Measurements from ENCODE around the gene SLC44A1. TPM values are rescaled to one million over a fixed set of nuclear protein-coding genes. Genes with fewer than 3 reads are reported as not detected.

Gene SLC44A1
- total and polyA plus RNA-seq, 2 of the 13 experiments (the other 11 are each of a cell fraction or from before 2014, with no cell fraction given) = 21.4 to 40.8 TPM

- ATAC-seq = no peak
- H4K20me1 ChIP-seq (ENCODE audit: insufficient read depth, low read length) = no peaks in the 10 kb centered on the region; the same call in 1 of the 2 replicates
- in situ Hi-C loops (cut with HindIII; ENCODE audit: extremely low pct_ligation_motif_present, low pct_unique_long_range_greater_than_20kb) = no loop called here
- no peaks in the 10 kb centered on the region for H3K27me3 ChIP-seq (ENCODE audit: control insufficient read depth in 1 of 2, insufficient read depth in 2 of 2, low read length in 2 of 2)
- no peak overlapping the region for H3K4me3 ChIP-seq (replicated peaks in 1 of 3; ENCODE audit: insufficient read depth in 1 of 3, low read depth in 2 of 3, low read length in 3 of 3)
- no peak for FAIRE-seq
- WGBS (ENCODE audit: low lambda C conversion rate) = 88% methylated on average over 2 of the region's 2 CpGs
- BruUV-seq (replicated peaks) = no TSS peak
- no peaks in the 10 kb centered on the region for H3K9me3 ChIP-seq (ENCODE audit: low read length)
- POLR2A ChIA-PET = no interaction called here
- H3K27ac ChIP-seq (ENCODE audit: extremely low read length, insufficient read depth, low read length) = no peak overlapping the region
- intact Hi-C loops (cut with micrococcal nuclease; ENCODE audit: unreplicated experiment) = no loop called here
- TF ChIP-seq MED8 (CRISPR knock-in tag; IDR thresholded peaks at IDR 0.05; ENCODE audit: insufficient replicate concordance) = no peak
- TF ChIP-seq, protein P1, sequence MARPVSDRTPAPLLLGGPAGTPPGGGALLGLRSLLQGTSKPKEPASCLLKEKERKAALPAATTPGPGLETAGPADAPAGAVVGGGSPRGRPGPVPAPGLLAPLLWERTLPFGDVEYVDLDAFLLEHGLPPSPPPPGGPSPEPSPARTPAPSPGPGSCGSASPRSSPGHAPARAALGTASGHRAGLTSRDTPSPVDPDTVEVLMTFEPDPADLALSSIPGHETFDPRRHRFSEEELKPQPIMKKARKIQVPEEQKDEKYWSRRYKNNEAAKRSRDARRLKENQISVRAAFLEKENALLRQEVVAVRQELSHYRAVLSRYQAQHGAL (CRISPR knock-in tag; IDR thresholded peaks at IDR 0.05; ENCODE audit: not compliant biosample characterization) = no peak
- TF ChIP-seq ZNF367 (CRISPR knock-in tag; IDR thresholded peaks at IDR 0.05; ENCODE audit: borderline replicate concordance) = no peak
- H2AFZ ChIP-seq (ENCODE audit: low read length) = no peak overlapping the region
- no peak for DNase-seq (ENCODE audit: low spot score)
- H3K4me1 ChIP-seq (ENCODE audit: insufficient read depth, low read length) = 0 out of 2 replicates have a peak, but pooled peaks cover 9% of the 10 kb centered on the region
- H3K79me2 ChIP-seq (ENCODE audit: insufficient read depth, low read length) = no peaks in the 10 kb centered on the region
- CTCF ChIA-PET (ENCODE audit: low intra/inter-chr PET ratio, low total read pairs) = no interaction called here
- H3K4me2 ChIP-seq (ENCODE audit: low read depth, low read length) = no peak overlapping the region
- H3K36me3 ChIP-seq (replicated peaks in 1 of 2; ENCODE audit: control insufficient read depth in 1 of 2, insufficient read depth in 2 of 2, low read length in 2 of 2) = peaks cover 3 to 31% of the 10 kb centered on the region in 2 experiments; a peak in 3 of 5 replicates
- H3K9ac ChIP-seq (ENCODE audit: insufficient read depth, low read depth, low read length) = no peak overlapping the region
These were observed 93.9 kb downstream of the SLC44A1 start for GRCh38 chr9:105338308-105338707.

- ChIA-PET POLR2A (no interaction called here), CTCF (ENCODE audit: low intra/inter-chr PET ratio, low total read pairs) (no interaction called here)
- no peak overlapping the region for H3K27ac ChIP-seq (ENCODE audit: extremely low read length, insufficient read depth, low read length)
- FAIRE-seq = no peak
- H3K4me1 ChIP-seq (ENCODE audit: insufficient read depth, low read length) = no peaks in the 10 kb centered on the region
- no peak for ATAC-seq
- no peak overlapping the region for H2AFZ ChIP-seq (ENCODE audit: low read length)
- no peak for DNase-seq (ENCODE audit: low spot score)
- peaks cover 3 to 31% of the 10 kb centered on the region in 2 experiments; a peak in 3 of 5 replicates for H3K36me3 ChIP-seq (replicated peaks in 1 of 2; ENCODE audit: control insufficient read depth in 1 of 2, insufficient read depth in 2 of 2, low read length in 2 of 2)
- no peak overlapping the region for H3K4me2 ChIP-seq (ENCODE audit: low read depth, low read length)
- H3K9me3 ChIP-seq (ENCODE audit: low read length) = no peaks in the 10 kb centered on the region
- H3K27me3 ChIP-seq (ENCODE audit: control insufficient read depth in 1 of 2, insufficient read depth in 2 of 2, low read length in 2 of 2) = no peaks in the 10 kb centered on the region
- no peaks in the 10 kb centered on the region for H3K79me2 ChIP-seq (ENCODE audit: insufficient read depth, low read length)
- intact Hi-C loops (cut with micrococcal nuclease; ENCODE audit: unreplicated experiment) = no loop called here
- in situ Hi-C loops (cut with HindIII; ENCODE audit: extremely low pct_ligation_motif_present, low pct_unique_long_range_greater_than_20kb) = no loop called here
- H3K4me3 ChIP-seq (replicated peaks in 1 of 3; ENCODE audit: insufficient read depth in 1 of 3, low read depth in 2 of 3, low read length in 3 of 3) = no peak overlapping the region
- no peak overlapping the region for H3K9ac ChIP-seq (ENCODE audit: insufficient read depth, low read depth, low read length)
- H4K20me1 ChIP-seq (ENCODE audit: insufficient read depth, low read length) = no peaks in the 10 kb centered on the region; the same call in 1 of the 2 replicates
- BruUV-seq (replicated peaks) = no TSS peak
- TF ChIP-seq SRF (IDR thresholded peaks at IDR 0.05; ENCODE audit: low read depth, low read length) = no peak
- no peak for TF ChIP-seq ZNF780A (CRISPR knock-in tag; IDR thresholded peaks at IDR 0.05)
- no peak for TF ChIP-seq RARG (CRISPR knock-in tag; IDR thresholded peaks at IDR 0.05; ENCODE audit: low read depth)
- no peak for TF ChIP-seq ZNF124 (CRISPR knock-in tag; IDR thresholded peaks at IDR 0.05)
- no peak for TF ChIP-seq PLRG1 (conservative IDR thresholded peaks at IDR 0.05)
- no peak for TF ChIP-seq HNF4G (IDR thresholded peaks at IDR 0.05; ENCODE audit: borderline replicate concordance, low read depth, low read length)
- no peak for TF ChIP-seq HNF4G (CRISPR knock-in tag; IDR thresholded peaks at IDR 0.05; ENCODE audit: borderline replicate concordance, low read depth)
- TF ChIP-seq PTBP1 (IDR thresholded peaks at IDR 0.05; ENCODE audit: low read depth, low read length, poor library complexity, severe bottlenecking) = no peak
- TF ChIP-seq ZNF670 (CRISPR knock-in tag; IDR thresholded peaks at IDR 0.05; ENCODE audit: borderline replicate concordance) = no peak
- TF ChIP-seq KDM5A (IDR thresholded peaks at IDR 0.05; ENCODE audit: borderline replicate concordance, low read length) = no peak
- no peak for TF ChIP-seq ZNF740 (CRISPR knock-in tag; IDR thresholded peaks at IDR 0.05)
- TF ChIP-seq ZNF343 (CRISPR knock-in tag; IDR thresholded peaks at IDR 0.05) = no peak
- TF ChIP-seq GATAD1 (CRISPR knock-in tag; IDR thresholded peaks at IDR 0.05) = no peak
- TF ChIP-seq ZNF570 (CRISPR knock-in tag; IDR thresholded peaks at IDR 0.05; ENCODE audit: borderline replicate concordance) = no peak
- TF ChIP-seq ZBTB20 (CRISPR knock-in tag; IDR thresholded peaks at IDR 0.05; ENCODE audit: borderline replicate concordance, low read depth) = no peak
- TF ChIP-seq MED8 (CRISPR knock-in tag; IDR thresholded peaks at IDR 0.05; ENCODE audit: insufficient replicate concordance) = no peak
- TF ChIP-seq KLF11 (CRISPR knock-in tag; IDR thresholded peaks at IDR 0.05) = no peak
- TF ChIP-seq ZSCAN31 (CRISPR knock-in tag; IDR thresholded peaks at IDR 0.05; ENCODE audit: low read depth) = no peak
These were observed 95.4 kb downstream of the SLC44A1 start for GRCh38 chr9:105339849-105340248.
